Kidney epithelial cell (primary cell): ENCODE results near the gene AGMO. TPM values are rescaled to one million over a fixed set of nuclear protein-coding genes. Genes with fewer than 3 reads are reported as not detected.

Experiments
- DNase-seq: peaks from one replicate; pipeline ENCODE4 v3.0.0-alpha.2; 2010; ENCODE audit warnings: low read depth
- H3K27me3 ChIP-seq: 2 replicates; pipeline ENCODE4 v1.6.0; 2011; ENCODE audit warnings: low read length; ENCODE audit not compliant: control insufficient read depth, insufficient read depth
- H3K36me3 ChIP-seq: 2 replicates; pipeline ENCODE4 v1.5.1; 2011; ENCODE audit warnings: low read length; ENCODE audit not compliant: control insufficient read depth, insufficient read depth
- H3K4me3 ChIP-seq: 2 replicates; pipeline ENCODE4 v1.5.1; 2011; ENCODE audit warnings: low read depth, mild to moderate bottlenecking, control low read depth, low read length
- CTCF ChIP-seq: IDR thresholded peaks from 2 replicates; pipeline ENCODE4 v1.5.1; 2011; ENCODE audit warnings: mild to moderate bottlenecking, moderate library complexity, low read length, control low read depth, inconsistent platforms; ENCODE audit not compliant: insufficient read depth, poor library complexity, severe bottlenecking
- total RNA-seq: library from RNA; depleted of rRNA; stranded (reverse); fragments of >200 nt; gene quantifications from 2 replicates; pipeline ENCODE4 v1.2.3, GENCODE V29; 2015

Gene AGMO
- total RNA-seq, 1 donor from 2014 or later = 0.04 TPM

GRCh38 chr7:15403315-15403714, 158.5 kb downstream of the AGMO start:
- Histone ChIP-seq H3K4me3 (no peak overlapping the region), H3K36me3 (no peaks in the 10 kb centered on the region), H3K27me3 (no peaks in the 10 kb centered on the region)
- no peak for TF ChIP-seq CTCF
- no peak for DNase-seq

GRCh38 chr7:15402436-15403136, 159.2 kb downstream of the AGMO start:
- DNase-seq = no peak
- no peaks in the 10 kb centered on the region for H3K36me3 ChIP-seq
- H3K27me3 ChIP-seq = no peaks in the 10 kb centered on the region
- TF ChIP-seq CTCF = no peak
- no peak overlapping the region for H3K4me3 ChIP-seq

GRCh38 chr7:15400440-15400839, 161.4 kb downstream of the AGMO start:
- TF ChIP-seq CTCF = no peak
- no peaks in the 10 kb centered on the region for H3K27me3 ChIP-seq
- no peaks in the 10 kb centered on the region for H3K36me3 ChIP-seq
- no peak overlapping the region for H3K4me3 ChIP-seq
- DNase-seq = no peak

GRCh38 chr7:15399441-15399840, 162.4 kb downstream of the AGMO start:
- no peak for DNase-seq
- Histone ChIP-seq H3K27me3 (no peaks in the 10 kb centered on the region), H3K36me3 (no peaks in the 10 kb centered on the region), H3K4me3 (no peak overlapping the region)
- TF ChIP-seq CTCF = no peak

- Histone ChIP-seq H3K27me3 (no peaks in the 10 kb centered on the region), H3K36me3 (no peaks in the 10 kb centered on the region), H3K4me3 (no peak overlapping the region)
- DNase-seq = no peak
- TF ChIP-seq CTCF = no peak
These were observed 163.7 kb downstream of the AGMO start for GRCh38 chr7:15397922-15398760.

- Histone ChIP-seq H3K27me3 (no peaks in the 10 kb centered on the region), H3K4me3 (no peak overlapping the region), H3K36me3 (no peaks in the 10 kb centered on the region)
- no peak for DNase-seq
- no peak for TF ChIP-seq CTCF
These were observed 164.7 kb downstream of the AGMO start for GRCh38 chr7:15397159-15397550.
